GM12892 (cell line): ENCODE data around the gene USP8.

Source experiments
- POLR2A ChIP-seq: IDR thresholded peaks from 2 replicates; pipeline ENCODE4 v1.6.1; 2011; ENCODE audit warnings: low read depth, low read length, control low read depth
- POLR2AphosphoS5 ChIP-seq: IDR thresholded peaks from 2 replicates; pipeline ENCODE4 v1.6.1; 2011; ENCODE audit warnings: low read depth, low read length, control low read depth
- TAF1 ChIP-seq: IDR thresholded peaks from 2 replicates; pipeline ENCODE4 v1.6.1; 2011; ENCODE audit warnings: low read depth, mild to moderate bottlenecking, control low read depth, low read length, borderline replicate concordance

GRCh38 chr15:50519740-50520425 lies 95.7 kb downstream of the USP8 start:
- TF ChIP-seq POLR2AphosphoS5 (no peak), POLR2A (no peak), TAF1 (no peak)
